GM12878 (cell line): ENCODE results near the gene RPL7A. TPM values are rescaled to one million over a fixed set of nuclear protein-coding genes. Genes with fewer than 3 reads are reported as not detected.

Source experiments
- ATAC-seq: fragments of 200-7000 bp; cut with Tn5 transposase; 3 replicates; pipeline ENCODE4 v1.9.1; 2020; ENCODE audit warnings: mild to moderate bottlenecking, moderate library complexity
- BruUV-seq: library from RNA; stranded (reverse); fragments of 400-500 nt; replicated peaks from 2 replicates; lab custom pipeline; 2021; lab: Mats Ljungman, UMichigan
- CTCF ChIA-PET: fragments of 300-600 bp; sonication (Branson Sonifier 250); formaldehyde crosslinking; extraction: SDS; loops from one replicate; lab custom pipeline; 2021; ENCODE audit warnings: inconsistent platforms; lab: Yijun Ruan, JAX
- POLR2A ChIA-PET: fragments of 350-600 bp; formaldehyde crosslinking; extraction: SDS; loops from one replicate; lab custom pipeline; 2021; ENCODE audit warnings: inconsistent platforms; lab: Charles Lee
- RAD21 ChIA-PET: fragments of 300-600 bp; sonication (Branson Sonifier 250); formaldehyde crosslinking; loops from one replicate; lab custom pipeline; 2023; ENCODE audit warnings: antibody characterized with exemption; ENCODE audit not compliant: unreplicated experiment; lab: Charles Lee
- SMC1A ChIA-PET: fragments of 300-600 bp; sonication (Branson Sonifier 250); formaldehyde crosslinking; loops from one replicate; lab custom pipeline; 2023; ENCODE audit not compliant: unreplicated experiment, uncharacterized antibody; lab: Charles Lee
- DNase-seq: peaks from one replicate; pipeline ENCODE4 v3.0.0-alpha.2; 2011; ENCODE audit warnings: low read depth, low spot score
- FAIRE-seq: peaks from 3 replicates; lab custom pipeline; 2011; peaks lifted over from hg19 to GRCh38; lab: Jason Lieb, UNC
- H2AFZ ChIP-seq: 2 replicates; pipeline ENCODE4 v1.6.0; 2011; ENCODE audit warnings: low read depth, low read length, control low read depth; ENCODE audit not compliant: control insufficient read depth
- H3K27ac ChIP-seq: 2 replicates; pipeline ENCODE4 v1.5.1; 2011; ENCODE audit warnings: control low read depth; ENCODE audit not compliant: control insufficient read depth, insufficient read depth
- H3K27me3 ChIP-seq, 2 experiments: replicated peaks in 1 of 2; 2 replicates each; pipeline versions ENCODE4 v1.6.0 to v1.6.1; 2011; ENCODE audit warnings: low read length in 1 of 2; ENCODE audit not compliant: control insufficient read depth in 2 of 2, insufficient read depth in 2 of 2
- H3K36me3 ChIP-seq, 2 experiments: 2 replicates each; pipeline ENCODE4 v1.5.1; 2011; ENCODE audit warnings: low read length in 1 of 2; ENCODE audit not compliant: control insufficient read depth in 2 of 2, insufficient read depth in 2 of 2
- H3K4me1 ChIP-seq: 2 replicates; pipeline ENCODE4 v1.6.1; 2011; ENCODE audit warnings: mild to moderate bottlenecking, low read length, moderate library complexity, mixed read lengths; ENCODE audit not compliant: control insufficient read depth, insufficient read depth
- H3K4me2 ChIP-seq: 2 replicates; pipeline ENCODE4 v1.6.0; 2011; ENCODE audit warnings: control low read depth; ENCODE audit not compliant: control insufficient read depth, insufficient read depth
- H3K4me3 ChIP-seq: fragments of 200-600 bp; sonication (generic); 2 replicates; pipeline ENCODE4 v1.5.1; 2016
- H3K79me2 ChIP-seq: 2 replicates; pipeline ENCODE4 v1.6.0; 2011; ENCODE audit warnings: low read length; ENCODE audit not compliant: control insufficient read depth, insufficient read depth
- H3K9ac ChIP-seq: 2 replicates; pipeline ENCODE4 v1.8.0; 2011; ENCODE audit warnings: low read length, control low read depth, mixed read lengths; ENCODE audit not compliant: control insufficient read depth, insufficient read depth
- H3K9me3 ChIP-seq: replicated peaks from 3 replicates; pipeline ENCODE4 v1.5.1; 2011; ENCODE audit warnings: mild to moderate bottlenecking, low read length; ENCODE audit not compliant: control insufficient read depth, insufficient read depth
- H4K20me1 ChIP-seq: 2 replicates; pipeline ENCODE4 v1.6.0; 2011; ENCODE audit not compliant: control insufficient read depth, insufficient read depth
- BACH1 ChIP-seq: fragments of 450-650 bp; IDR thresholded peaks from 2 replicates; pipeline ENCODE4 v1.6.1; 2017; ENCODE audit warnings: mild to moderate bottlenecking, borderline replicate concordance
- BMI1 ChIP-seq: fragments of 450-650 bp; IDR thresholded peaks from 2 replicates; pipeline ENCODE4 v1.6.1; 2016; ENCODE audit warnings: mild to moderate bottlenecking, moderate library complexity, borderline replicate concordance
- GABPA ChIP-seq: IDR thresholded peaks from 2 replicates; pipeline ENCODE4 v1.6.1; 2014; ENCODE audit warnings: antibody characterized with exemption, low read depth, mild to moderate bottlenecking, inconsistent platforms
- MYB ChIP-seq: fragments of 150-350 bp; IDR thresholded peaks from 2 replicates; pipeline ENCODE4 v1.6.1; 2014; ENCODE audit warnings: mild to moderate bottlenecking, low read depth, low read length, borderline replicate concordance
- NRF1 ChIP-seq: conservative IDR thresholded peaks from 2 replicates; pipeline ENCODE4 v1.6.1; 2011; ENCODE audit warnings: mild to moderate bottlenecking, low read depth, low read length, improper control_type of control experiment
- PBX3 ChIP-seq: IDR thresholded peaks from 2 replicates; pipeline ENCODE4 v1.6.1; 2011; ENCODE audit warnings: mild to moderate bottlenecking, low read depth, low read length, moderate library complexity; ENCODE audit not compliant: insufficient replicate concordance
- ZSCAN29 ChIP-seq: fragments of 450-650 bp; IDR thresholded peaks from 2 replicates; pipeline ENCODE4 v1.6.1; 2017; ENCODE audit warnings: mild to moderate bottlenecking, moderate library complexity
- ZZZ3 ChIP-seq: IDR thresholded peaks from 2 replicates; pipeline ENCODE4 v1.6.1; 2011; ENCODE audit warnings: low read depth; ENCODE audit not compliant: control insufficient read depth, insufficient read length
- WGBS: methylation state at CpG from one replicate; pipeline ENCODE4 v1.1.6; 2016; ENCODE audit warnings: low lambda C conversion rate; ENCODE audit not compliant: insufficient replicate concordance, insufficient coverage; ENCODE audit errors: missing lambda C conversion rate; 5-methylcytosine and 5-hydroxymethylcytosine counted together
- in situ Hi-C: fragments of 300-500 bp; cut with MboI; formaldehyde crosslinking; loops from 9 replicates; pipeline ENCODE4 v1.14.3; 2018; ENCODE audit warnings: mixed read lengths
- intact Hi-C: fragments of 100-400 bp; cut with micrococcal nuclease; formaldehyde crosslinking; loops from one replicate; pipeline ENCODE4 v1.14.2; 2022; ENCODE audit not compliant: unreplicated experiment
- polyA plus RNA-seq, 11 experiments: library from polyadenylated mRNA; depleted of rRNA in 4 of 11; unstranded in 6 of 11; stranded (reverse) in 5 of 11; fragments of >200 nt; fragmentation: Nextera tagmentation in 4 of 11; fragmentation: Illumina TruSeq in 1 of 11; extraction: Ambion mirVana in 4 of 11; extraction: Trizol in 1 of 11; gene quantifications; 1 replicate in 1 of 11; 2 replicates in 10 of 11; pipeline versions ENCODE4 v1.2.1 to v1.2.3, GENCODE V29; 2011 to 2016; ENCODE audit warnings: inconsistent platforms in 2 of 11, missing spikeins in 2 of 11, low read depth in 1 of 11
- total RNA-seq, 4 experiments: library from RNA; depleted of rRNA in 3 of 4; stranded (reverse); fragments of >200 nt in 3 of 4; fragmentation: Illumina TruSeq in 1 of 4; extraction: Trizol in 1 of 4; gene quantifications; 2 replicates each; pipeline versions ENCODE4 v1.2.1 to v1.2.3, GENCODE V29; 2013 to 2021
- TF ChIP-seq, protein P1 (sequence below): IDR thresholded peaks from 2 replicates; pipeline ENCODE4 v1.6.1; 2011; ENCODE audit warnings: borderline replicate concordance, low read depth, mild to moderate bottlenecking, moderate library complexity, low read length; ENCODE audit not compliant: insufficient read depth, poor library complexity, severe bottlenecking
- TF ChIP-seq, protein P2 (sequence below): fragments of 450-650 bp; IDR thresholded peaks from 2 replicates; pipeline ENCODE4 v1.6.1; 2016; ENCODE audit warnings: mild to moderate bottlenecking

The RPL7A gene
- total and polyA plus RNA-seq, 10 of the 15 experiments (the other 5 are each of a cell fraction or from before 2014, with no cell fraction given), result 917 to 5,193 (median 3,326) TPM

GRCh38 chr9:133384736-133385321 lies 36.8 kb downstream of the RPL7A start:
- in situ Hi-C loops (no loop called here), intact Hi-C loops (no loop called here)
- Histone ChIP-seq H3K4me2 (no peak overlapping the region), H3K27me3 (no peaks in the 10 kb centered on the region), H2AFZ (no peak overlapping the region), H3K36me3 (no peaks in the 10 kb centered on the region), H3K27ac (no peak overlapping the region), H3K4me3 (no peak overlapping the region), H3K9ac (no peak overlapping the region), H3K9me3 (no peaks in the 10 kb centered on the region), H3K4me1 (no peaks in the 10 kb centered on the region), H4K20me1 (no peaks in the 10 kb centered on the region), H3K79me2 (no peaks in the 10 kb centered on the region)
- ChIA-PET SMC1A (no interaction called here), RAD21 (no interaction called here), POLR2A (no interaction called here), CTCF (no interaction called here)
- TF ChIP-seq GABPA (no peak), ZZZ3 (no peak), ZSCAN29 (no peak), PBX3 (no peak), MYB (no peak), BMI1 (no peak), NRF1 (no peak), BACH1 (no peak)
- TF ChIP-seq, protein P1, sequence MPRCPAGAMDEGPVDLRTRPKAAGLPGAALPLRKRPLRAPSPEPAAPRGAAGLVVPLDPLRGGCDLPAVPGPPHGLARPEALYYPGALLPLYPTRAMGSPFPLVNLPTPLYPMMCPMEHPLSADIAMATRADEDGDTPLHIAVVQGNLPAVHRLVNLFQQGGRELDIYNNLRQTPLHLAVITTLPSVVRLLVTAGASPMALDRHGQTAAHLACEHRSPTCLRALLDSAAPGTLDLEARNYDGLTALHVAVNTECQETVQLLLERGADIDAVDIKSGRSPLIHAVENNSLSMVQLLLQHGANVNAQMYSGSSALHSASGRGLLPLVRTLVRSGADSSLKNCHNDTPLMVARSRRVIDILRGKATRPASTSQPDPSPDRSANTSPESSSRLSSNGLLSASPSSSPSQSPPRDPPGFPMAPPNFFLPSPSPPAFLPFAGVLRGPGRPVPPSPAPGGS, result no peak
- TF ChIP-seq, protein P2, sequence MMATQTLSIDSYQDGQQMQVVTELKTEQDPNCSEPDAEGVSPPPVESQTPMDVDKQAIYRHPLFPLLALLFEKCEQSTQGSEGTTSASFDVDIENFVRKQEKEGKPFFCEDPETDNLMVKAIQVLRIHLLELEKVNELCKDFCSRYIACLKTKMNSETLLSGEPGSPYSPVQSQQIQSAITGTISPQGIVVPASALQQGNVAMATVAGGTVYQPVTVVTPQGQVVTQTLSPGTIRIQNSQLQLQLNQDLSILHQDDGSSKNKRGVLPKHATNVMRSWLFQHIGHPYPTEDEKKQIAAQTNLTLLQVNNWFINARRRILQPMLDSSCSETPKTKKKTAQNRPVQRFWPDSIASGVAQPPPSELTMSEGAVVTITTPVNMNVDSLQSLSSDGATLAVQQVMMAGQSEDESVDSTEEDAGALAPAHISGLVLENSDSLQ, result no peak
- ATAC-seq (no peak), FAIRE-seq (no peak), DNase-seq (no peak)
- no TSS peak for BruUV-seq
- 82% methylated on average over 17 of the region's 17 CpGs for WGBS
